ENCODE results near the gene RNF5. TPM values are rescaled to one million over a fixed set of nuclear protein-coding genes. Genes with fewer than 3 reads are reported as not detected.
"Not testable (repeated sequence)": the region's sequence is repeated elsewhere in the genome, so short reads cannot be mapped to it uniquely, and the experiment has no call there.

RNF5 gene
- total RNA-seq, 1 donor from 2014 or later, result 72.6 TPM

DNA sequence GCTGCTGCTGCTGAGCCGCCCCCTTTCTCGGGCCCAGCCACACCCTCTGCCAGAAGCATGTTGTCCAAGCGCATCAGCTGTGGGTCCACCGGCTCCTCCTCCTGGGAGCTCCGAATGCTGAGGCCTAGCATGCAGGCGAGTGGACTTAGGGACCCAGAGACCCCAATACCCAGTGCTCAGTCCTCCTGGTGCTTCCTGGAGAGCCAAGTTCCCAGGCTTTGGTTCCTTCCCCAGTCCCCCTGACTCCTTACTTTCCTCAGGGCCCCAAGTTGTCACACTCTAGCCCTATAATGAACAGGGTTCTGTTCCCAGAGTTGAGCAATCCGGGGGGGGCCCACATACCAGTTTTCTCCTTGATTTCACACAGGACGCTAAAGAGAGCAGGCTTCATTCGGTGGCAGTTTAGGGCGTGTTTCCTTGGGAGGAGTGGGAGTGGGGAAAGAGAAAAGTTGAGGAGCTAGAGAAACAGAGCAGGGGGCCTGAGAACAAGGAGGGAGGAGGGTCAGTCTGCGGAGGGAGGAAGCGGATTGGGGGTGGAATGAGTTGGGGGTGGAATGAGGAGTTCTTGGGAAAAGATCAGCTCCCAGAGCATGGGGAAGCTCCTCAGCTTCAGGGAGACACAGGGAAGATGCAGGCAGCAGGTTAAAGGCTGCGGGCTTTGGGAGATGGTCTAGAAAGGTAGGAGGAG is 10.3 kb downstream of the RNF5 start:
- no peak for DNase-seq (ENCODE audit: extremely low read depth, low read depth, low spot score)

DNA sequence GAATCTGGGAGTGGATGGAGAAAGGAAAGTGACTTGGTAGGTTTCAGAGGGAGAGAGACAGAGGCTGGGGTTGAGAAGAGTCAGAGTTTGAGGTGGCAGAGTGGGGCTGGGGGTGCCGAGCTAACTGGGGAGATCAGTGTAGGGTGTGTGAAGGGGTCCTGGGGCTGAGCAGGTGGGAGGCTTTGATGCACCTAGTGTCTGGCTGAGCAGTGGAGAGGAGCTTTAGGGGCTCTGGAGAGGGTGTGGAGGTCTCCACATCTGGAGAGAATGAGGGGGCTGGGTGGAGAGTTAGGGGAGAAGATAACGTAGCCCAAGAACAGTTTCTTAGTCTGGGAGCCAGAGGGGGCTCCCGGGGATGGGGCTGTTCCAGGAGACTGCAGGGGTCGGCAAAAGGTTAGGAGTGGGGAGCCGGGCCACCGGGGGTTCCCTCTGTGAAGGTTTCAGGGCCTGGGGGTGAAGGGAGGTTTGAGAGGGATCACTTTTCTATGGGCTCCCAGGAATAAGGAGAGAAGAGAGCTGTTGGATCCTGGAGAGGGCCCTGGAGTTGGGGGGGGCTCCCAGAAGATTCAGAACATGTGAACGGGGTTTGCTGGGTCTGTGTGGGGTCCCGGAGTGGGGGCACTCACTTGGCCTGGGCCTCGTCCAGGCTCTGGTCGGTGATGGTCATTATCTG is 11.0 kb downstream of the RNF5 start:
- no peak for DNase-seq (ENCODE audit: extremely low read depth, low read depth, low spot score)

DNA sequence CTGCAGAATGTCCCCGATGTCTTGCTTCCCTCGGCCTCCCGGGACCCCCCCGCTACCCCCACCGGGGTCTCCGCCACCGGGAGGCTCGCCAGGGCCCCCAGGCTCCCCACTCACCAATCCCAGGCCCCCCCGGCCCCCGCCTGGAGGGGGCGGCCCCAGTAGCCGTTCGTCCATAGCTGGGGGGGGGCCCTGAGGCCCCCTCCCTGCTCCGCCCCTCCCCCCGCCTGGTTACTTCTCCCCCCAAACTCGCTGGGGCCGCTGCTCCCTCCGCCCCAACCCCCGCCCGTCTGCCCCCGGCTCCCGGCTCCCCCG is 11.5 kb downstream of the RNF5 start:
- no peak for DNase-seq (ENCODE audit: extremely low read depth, low read depth, low spot score)

DNA sequence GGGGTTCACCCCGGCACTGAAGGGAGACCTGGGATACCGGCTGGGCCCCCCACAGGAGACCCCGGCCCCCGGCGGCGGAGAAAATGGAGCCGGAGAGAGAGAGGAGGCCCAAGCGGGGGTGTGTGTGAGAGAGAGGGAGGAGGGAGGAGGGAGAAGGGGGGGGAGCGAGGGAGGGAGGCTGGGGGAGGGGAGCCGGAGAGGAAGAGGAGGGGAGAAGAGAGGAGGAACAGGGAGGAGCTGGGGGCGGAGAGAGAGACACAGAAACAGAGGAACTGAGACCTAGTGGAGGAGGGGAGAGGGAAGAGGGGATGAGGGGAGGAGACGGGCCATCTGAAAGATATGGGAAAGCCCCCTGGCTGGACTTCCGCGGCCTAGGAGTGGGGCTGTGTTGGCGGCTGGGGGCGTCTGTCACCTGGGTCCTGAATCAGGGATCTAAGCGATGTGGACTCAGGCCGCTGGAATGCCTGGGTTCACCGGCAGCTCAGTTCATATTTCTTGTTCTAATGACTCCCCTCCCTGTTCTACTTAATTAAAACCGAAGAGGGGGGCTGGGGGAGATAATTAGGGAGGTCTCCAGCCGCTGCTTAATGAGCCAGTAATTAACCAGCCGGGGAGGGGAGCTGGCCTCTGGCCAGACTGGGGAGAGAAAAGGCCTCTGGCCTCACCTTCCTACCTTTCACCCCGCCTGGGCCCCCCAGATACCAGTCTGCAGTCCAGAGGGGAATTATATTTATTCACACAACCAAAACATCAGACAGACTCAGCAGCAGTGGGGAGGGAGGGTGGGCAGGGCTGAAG is 12.0 kb downstream of the RNF5 start, which contains the start of gene PBX2:
Gene PBX2 (minus strand): TSS at position 149 of the 798 bp plus-strand sequence. CDS start 287 bp downstream, outside the sequence.
- no peak for DNase-seq (ENCODE audit: extremely low read depth, low read depth, low spot score)

DNA sequence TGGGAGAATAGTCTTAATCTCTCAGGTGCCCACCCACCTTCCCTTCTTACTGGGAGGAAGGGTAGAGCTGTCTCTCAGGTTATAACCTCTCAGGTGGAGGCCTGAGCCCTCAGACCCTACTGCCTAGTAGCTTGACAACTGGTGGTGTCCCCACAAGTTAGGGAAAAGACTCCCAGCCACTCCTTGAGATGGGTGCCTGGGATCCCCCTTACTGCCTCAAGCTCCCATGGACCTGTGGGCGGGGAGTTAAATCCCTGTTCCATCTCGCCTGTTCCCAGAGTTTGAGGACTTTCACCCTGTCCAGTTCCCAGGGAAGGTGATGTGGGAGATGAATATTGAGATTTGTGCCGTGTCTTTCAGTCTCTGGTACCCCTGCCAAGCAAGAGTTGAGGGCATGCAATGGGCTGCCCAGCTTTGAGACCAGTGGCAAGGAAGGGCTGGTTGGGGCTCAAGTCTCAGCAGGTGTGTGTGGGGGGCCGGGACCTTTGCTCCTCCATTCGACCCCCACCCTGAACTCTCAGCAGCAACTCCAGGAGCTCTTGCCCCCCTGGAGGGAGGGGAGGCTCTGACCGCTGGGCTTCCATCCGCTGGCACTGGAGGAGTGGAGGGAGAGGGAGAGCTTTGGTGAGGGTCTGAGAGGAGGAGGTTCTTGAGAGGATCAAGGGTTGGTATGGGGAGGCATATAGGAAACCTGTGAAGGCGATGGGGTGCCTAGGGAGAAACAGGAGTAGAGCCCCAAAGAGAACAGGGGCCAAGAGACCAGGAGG is 12.9 kb downstream of the RNF5 start:
- no peak for DNase-seq (ENCODE audit: extremely low read depth, low read depth, low spot score)

DNA sequence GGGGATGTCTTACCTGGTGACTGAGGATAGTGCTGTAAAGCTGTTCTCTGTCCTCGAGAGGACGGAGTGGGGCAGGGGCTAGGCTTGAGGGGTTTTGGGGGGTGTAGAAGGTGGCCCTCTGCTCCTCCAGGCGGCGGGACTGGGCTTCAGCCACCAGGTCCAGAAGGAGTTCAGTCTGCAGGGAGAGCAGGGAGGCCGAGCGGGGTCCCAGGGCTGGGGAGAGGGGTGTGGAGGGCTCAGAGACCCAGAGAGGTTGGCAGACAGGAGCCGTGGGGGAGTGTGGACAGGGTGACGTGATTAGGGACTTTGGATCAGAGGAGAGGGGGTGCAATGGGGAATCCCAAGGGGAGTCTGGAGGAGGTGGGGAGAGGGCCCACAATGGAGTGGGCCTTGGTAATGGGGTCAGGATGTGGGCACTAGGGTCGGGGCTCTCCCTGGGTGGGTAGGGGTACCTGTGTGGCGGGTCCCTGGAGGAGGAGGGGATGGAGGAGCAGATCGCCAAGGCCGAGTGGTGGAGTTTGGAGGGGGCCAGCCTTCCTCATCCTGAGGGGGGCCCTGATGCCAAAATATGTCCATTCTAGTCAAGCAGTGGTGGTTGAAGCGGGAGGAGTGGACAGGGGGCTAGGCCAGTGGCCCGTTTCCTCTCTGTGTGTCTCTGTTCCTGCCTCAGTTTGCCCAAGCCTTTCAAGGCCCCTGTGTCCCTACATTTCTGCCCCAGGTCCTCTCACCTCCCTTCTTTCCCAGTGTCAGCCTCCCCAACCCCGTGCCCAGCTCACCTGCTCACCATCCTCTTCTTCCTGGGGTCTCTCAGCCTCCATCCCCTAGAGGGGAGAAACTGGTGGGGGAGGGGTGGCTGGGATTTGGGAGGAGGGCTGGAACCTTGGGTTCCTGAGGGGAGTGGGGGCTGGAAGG is 13.7 kb downstream of the RNF5 start:
- no peak for DNase-seq (ENCODE audit: extremely low read depth, low read depth, low spot score)

DNA sequence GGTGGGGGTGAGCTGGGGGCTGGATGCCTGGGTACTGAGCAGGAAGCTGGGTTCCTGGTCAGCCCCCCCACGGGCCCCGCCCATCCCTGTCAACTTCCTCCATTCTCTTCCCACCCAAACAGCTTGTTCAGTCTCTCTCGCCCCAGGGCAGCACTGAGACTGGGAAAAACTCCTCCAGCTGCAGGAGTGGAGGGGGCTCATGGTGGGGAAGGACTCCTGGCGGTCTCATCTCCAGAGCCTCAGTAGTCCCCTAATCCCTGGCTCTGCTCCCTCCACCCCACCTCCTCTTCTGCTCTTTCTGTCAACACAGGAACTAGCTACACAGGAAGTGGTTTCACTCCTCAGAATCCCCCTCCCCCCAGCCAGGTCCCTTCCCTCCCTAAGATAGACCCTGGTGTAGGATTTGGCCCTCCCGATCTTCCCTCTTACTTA is 14.4 kb downstream of the RNF5 start, which contains the start of gene GPSM3:
Gene GPSM3 (minus strand): TSS at position 36 of the 432 bp plus-strand sequence. CDS start 130 bp downstream, outside the sequence.
- DNase-seq (ENCODE audit: extremely low read depth, low read depth, low spot score), result no peak

DNA sequence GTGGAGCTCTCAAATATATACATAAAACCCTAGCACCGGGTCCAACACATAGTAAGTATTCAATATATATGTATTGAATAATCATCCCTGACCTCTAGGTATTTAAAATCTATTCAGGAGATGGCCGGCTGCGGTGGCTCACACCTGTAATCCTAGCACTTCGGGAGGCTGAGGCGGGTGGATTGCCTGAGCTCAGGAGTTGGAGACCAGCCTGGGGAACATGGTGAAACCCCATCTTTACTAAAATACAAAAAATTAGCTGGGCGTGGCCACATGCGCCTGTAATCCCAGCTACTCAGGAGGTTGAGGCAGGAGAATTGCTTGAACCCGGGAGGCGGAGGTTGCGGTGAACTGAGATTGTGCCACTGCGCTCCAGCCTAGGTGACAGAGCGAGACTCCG is 14.9 kb downstream of the RNF5 start:
- DNase-seq (ENCODE audit: extremely low read depth, low read depth, low spot score), result not testable (repeated sequence)

DNA sequence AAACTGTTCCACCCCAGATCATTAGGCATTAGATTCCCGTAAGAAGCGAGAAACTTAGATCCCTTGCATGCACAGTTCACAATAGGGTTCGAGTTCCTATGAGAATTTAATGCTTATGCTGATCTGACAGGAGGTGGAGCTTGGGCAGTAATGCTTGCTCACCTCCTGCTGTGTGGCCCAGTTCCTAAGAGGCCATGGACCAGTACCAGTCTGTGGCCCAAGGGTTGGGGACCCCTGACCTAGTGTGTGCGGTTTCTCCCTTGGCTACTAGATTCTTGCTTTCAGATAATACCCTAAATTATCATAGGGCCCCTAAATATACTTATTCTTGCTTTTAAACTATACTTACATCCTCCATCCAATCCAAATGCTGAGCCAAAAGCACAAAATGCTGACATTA is 16.2 kb downstream of the RNF5 start:
- DNase-seq (ENCODE audit: extremely low read depth, low read depth, low spot score), result no peak

DNA sequence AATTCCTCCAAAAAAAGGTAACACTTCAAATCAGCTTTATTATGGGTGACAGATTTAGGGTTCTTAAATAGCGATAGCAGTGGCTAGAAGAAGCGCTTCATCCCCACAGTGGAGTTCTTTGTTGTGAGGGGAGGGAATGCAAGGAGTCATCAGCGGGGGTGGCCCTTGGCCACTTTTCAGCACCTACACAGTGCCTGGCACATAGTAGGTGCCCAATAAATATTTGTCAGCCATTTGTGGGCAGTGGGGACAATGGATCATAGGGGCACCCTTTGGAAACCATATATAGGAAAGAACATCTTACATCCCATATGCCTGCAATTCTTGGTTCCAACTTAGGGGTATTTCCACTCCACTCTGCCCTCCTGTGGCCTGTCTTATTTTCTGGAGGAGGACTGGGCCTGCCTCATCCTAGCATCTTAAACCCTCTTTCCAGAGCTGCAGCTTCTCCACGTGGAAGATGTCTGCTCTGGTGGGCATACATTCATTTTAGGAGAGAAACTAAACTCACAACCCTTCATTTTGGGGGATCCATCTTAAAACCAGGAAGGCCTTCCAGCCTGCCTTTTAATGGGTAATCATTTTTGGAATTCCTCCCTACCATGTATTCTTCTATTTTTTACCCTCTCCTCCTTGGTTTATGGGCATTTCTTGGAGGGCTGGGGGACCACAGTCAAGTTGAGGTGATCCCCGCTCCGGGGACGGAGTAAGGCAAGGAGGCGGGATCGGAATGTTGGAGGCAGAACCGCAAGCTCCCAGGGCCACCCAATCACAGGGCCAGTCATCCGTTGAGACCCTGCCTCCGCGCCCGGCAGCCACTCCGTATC is 16.8 kb downstream of the RNF5 start:
- DNase-seq (ENCODE audit: extremely low read depth, low read depth, low spot score), result no peak

DNA sequence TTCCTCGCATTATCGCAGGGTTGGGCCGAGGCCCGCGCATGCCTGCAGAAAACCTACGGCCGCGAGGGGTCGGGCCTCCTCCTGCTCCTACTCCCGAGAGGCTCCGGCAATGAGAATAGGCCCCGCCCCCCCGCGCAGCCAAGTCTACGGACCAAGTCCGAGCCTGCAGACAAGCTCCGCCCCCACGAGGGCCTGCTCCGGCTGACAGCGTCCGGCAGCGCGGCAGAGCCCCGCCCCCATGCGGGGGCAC is 17.4 kb downstream of the RNF5 start:
- peak; percentile 88 for DNase-seq (ENCODE audit: extremely low read depth, low read depth, low spot score)

DNA sequence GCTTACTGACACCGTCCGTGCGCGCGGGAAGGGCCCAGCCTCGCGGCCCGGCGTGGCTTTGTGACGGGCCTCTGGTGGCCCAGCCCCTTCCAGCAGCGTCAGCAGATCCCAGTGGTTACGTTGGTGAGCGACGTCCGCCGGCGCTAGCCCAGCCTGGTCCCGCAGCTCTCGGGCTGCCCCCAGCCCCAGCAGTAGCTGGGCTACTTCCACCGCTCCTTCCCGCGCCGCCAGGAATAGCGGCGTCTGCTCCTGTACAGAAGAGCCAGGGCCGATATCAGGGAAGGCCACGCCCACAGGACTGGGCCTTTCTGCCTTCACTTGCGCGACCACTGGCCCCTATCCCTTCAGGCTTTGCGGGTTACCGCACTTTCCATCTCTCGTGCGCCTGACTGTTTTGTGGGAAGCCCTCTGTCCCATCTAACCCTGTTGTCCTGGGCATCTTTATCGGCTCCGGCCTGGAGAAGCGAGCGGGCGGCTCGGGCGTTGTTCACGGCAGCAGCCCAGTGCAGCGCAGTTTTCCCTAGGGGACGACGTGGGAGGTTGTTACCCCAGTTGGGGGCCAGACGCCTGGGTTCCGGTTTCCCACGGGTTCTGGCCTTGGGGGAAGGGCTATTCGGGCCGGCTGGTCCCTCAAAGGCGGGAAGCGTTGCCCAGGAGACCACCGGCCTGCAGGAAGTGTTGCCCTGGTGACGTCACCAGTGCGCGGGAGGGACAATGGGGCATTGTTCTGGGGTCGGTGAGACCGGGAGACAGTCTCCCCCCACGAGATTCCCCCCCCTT is 17.9 kb downstream of the RNF5 start:
- DNase-seq (ENCODE audit: extremely low read depth, low read depth, low spot score), result peak; percentile 82

DNA sequence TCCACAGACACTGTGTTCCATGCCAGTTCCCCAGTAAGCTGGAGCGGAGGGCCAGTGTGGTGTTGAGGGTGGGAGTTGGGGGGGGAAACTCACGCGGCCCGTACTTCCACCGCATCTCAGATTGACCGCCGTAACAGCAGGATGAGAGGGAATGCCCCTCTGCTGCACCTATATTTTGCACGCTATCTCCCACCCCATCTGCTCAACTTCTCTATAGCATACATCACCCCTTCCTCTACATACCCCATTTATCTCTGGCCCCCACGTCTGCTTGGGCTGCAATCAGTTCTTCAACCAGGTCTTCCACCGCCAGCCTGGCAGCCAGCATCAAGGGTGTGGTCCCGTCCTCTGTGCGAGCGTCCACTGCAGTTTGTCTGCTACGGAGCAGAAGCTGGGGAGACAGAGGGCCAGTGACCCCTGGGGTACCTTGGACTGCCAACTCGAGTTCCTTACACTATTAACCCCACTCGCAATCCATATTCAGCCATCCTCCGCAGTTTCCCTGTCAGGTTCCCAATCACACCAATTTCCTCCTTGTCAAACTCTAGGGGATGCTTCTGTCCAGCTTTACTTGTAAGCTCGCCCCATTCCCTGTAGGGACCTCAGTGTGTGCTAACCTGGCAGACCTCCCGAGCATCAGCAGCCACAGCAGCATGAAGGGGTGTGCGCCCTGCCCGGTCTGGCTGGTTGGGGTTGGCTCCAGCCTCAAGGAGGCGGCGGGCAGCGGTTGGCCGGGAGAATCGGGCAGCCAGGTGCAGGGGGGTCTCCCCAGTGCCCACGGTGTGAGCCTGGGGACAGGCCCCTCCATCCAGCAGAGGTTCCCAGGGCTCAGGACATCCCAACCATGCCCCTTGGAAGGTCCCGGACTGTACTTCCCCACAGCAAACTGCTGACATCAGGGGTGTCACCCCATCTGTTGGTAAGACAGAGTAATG is 18.7 kb downstream of the RNF5 start:
- no peak for DNase-seq (ENCODE audit: extremely low read depth, low read depth, low spot score)

DNA sequence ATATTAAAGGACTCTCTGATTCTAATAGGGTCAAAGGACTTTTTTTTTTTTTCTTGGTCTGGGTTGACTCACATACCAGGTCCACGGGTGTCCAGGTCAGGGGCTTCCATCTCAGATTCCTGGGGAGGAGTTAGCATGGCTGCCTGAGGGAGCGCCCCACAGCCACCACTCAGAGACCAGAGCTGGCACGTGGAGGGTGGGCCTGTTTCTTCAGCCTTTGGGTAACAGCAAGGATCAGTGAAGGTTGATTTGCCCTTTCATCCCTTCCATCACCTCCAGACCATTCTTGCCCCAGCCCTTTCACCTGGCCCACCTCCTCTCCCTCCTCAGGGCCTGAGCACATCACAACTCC is 20.1 kb downstream of the RNF5 start:
- no peak for DNase-seq (ENCODE audit: extremely low read depth, low read depth, low spot score)

DNA sequence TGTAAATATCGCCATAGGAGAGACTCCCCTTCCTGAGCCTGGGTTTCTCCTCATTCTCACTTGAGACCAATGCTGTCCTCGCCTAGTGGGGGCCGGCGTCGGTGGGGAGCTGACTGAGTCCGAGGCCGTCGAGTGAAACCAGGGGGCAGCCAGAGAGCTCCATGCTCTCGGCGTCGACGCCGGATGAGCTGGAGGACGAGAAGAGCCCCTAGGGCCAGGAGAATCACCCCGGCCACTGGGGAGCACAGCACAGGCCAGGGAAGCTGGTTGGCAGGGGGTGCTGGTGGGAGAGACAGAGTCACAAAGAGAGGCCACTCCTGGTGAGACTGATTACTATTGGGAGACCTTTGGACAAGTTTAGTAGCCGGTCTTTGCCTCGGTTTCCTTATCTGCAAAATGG is 20.7 kb downstream of the RNF5 start:
- no peak for DNase-seq (ENCODE audit: extremely low read depth, low read depth, low spot score)

DNA sequence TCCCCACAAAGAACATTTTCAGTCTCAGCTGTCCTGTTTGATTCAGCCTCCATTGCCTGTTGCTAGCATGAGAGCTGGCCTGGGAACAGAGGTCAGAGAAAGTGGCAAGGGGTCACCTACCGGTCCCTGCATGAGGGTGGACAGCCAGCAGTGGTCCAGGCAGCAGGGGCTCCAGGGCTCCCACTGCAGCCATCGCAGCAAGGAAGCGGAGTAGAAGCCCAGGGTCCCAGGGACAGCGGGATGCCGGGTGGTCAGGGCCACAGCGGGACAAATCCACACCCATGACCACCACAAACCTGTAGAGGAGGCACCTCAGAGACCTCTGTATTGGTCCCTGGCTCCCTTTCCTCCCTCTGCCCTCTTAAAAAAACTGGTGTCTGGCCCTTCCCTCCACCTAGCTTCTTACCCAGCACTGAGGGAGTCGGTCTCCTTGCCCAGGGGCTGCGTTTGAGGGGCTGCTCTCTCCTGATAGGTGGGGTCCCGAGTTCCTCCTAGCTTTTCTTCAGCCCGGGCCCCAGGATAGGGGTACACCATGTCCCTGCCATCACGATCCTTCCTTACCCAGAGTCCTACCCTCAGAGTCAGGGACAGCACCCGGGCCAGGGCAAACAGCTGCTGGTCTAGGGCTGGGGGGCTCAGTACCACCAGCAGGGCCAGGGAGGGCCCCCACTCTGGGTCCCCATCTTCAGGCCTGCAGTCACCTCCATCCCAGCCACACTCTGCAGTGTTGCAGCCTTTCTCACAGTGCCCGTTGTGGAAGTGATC is 22.7 kb downstream of the RNF5 start:
- DNase-seq (ENCODE audit: extremely low read depth, low read depth, low spot score), result no peak

DNA sequence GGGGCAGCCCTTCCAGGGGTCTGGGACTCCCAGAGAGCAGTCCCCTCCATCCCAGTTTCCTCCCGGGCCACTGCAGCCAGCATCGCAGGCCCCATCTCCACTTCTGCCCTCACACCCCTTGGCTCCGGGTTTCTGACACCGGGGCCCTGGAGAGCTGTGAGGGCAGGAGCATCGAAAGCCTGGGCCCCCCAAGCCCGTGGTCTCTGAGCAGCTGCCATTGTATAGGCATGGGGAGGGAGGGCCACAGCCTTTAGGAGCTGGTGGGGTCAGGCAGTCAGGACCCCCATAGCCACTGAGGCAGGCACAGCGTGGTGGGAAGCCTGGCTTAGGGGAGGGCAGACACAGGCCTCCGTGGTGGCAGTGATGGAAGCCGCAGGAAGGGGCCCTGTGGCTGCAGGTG is 24.0 kb downstream of the RNF5 start:
- DNase-seq (ENCODE audit: extremely low read depth, low read depth, low spot score), result no peak
